ENCODE measurements around the gene SLC29A2. TPM values are rescaled to one million over a fixed set of nuclear protein-coding genes. Genes with fewer than 3 reads are reported as not detected.

Gene SLC29A2
- total RNA-seq, 1 donor from 2014 or later, result 10.6 TPM

GRCh38 chr11:66331542-66332370 lies 39.8 kb downstream of the SLC29A2 start:
- Histone ChIP-seq H3K36me3 (peaks cover 18% of the 10 kb centered on the region), H3K4me1 (peaks cover 43% of the 10 kb centered on the region), H3K27me3 (ENCODE audit: low read depth) (no peaks in the 10 kb centered on the region), H3K27ac (no peak overlapping the region), H3K9me3 (no peaks in the 10 kb centered on the region), H3K4me3 (no peak overlapping the region)
- intact Hi-C loops (cut with DNase I), result no loop called here
- DNase-seq (peak; percentile 30), ATAC-seq (no peak)
- TF ChIP-seq, protein P1, sequence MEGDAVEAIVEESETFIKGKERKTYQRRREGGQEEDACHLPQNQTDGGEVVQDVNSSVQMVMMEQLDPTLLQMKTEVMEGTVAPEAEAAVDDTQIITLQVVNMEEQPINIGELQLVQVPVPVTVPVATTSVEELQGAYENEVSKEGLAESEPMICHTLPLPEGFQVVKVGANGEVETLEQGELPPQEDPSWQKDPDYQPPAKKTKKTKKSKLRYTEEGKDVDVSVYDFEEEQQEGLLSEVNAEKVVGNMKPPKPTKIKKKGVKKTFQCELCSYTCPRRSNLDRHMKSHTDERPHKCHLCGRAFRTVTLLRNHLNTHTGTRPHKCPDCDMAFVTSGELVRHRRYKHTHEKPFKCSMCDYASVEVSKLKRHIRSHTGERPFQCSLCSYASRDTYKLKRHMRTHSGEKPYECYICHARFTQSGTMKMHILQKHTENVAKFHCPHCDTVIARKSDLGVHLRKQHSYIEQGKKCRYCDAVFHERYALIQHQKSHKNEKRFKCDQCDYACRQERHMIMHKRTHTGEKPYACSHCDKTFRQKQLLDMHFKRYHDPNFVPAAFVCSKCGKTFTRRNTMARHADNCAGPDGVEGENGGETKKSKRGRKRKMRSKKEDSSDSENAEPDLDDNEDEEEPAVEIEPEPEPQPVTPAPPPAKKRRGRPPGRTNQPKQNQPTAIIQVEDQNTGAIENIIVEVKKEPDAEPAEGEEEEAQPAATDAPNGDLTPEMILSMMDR (IDR thresholded peaks at IDR 0.05), result no peak

- peaks cover 18% of the 10 kb centered on the region for H3K36me3 ChIP-seq
- H3K27ac ChIP-seq, result no peak overlapping the region
- DNase-seq (peak; percentile 36), ATAC-seq (no peak)
- H3K4me1 ChIP-seq, result peaks cover 41% of the 10 kb centered on the region
- no peaks in the 10 kb centered on the region for H3K27me3 ChIP-seq (ENCODE audit: low read depth)
- no peaks in the 10 kb centered on the region for H3K9me3 ChIP-seq
- no peak overlapping the region for H3K4me3 ChIP-seq
- TF ChIP-seq, protein P1 (IDR thresholded peaks at IDR 0.05), result no peak
- intact Hi-C loops (cut with DNase I), result no loop called here
These were observed 40.6 kb downstream of the SLC29A2 start for GRCh38 chr11:66330931-66331330.

DNA sequence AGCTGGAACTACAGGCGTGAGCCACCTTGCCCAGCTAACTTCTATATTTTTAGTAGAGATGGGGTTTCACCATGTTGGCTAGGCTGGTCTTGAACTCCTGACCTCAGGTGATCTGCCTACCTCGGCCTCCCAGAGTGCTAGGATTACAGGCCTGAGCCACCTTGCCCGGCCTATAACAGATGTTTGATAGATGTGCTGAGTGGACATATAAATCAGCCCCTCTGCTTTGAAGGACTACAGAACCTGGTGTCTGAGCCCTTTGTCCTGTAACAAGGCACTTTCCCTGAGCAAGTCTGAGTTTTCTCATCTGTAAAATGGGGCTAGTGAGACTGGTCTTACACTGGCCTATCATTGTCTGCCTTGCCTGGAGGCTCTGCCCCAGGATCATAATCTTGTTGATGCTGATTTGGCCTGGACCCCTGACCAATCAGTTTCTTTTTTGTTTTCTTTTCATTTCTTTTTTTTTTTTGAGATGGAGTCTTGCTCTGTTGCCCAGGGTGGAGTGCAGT lies 42.3 kb downstream of the SLC29A2 start:
- intact Hi-C loops (cut with DNase I), result no loop called here
- no peak for ATAC-seq
- H3K27ac ChIP-seq, result no peak overlapping the region

DNA sequence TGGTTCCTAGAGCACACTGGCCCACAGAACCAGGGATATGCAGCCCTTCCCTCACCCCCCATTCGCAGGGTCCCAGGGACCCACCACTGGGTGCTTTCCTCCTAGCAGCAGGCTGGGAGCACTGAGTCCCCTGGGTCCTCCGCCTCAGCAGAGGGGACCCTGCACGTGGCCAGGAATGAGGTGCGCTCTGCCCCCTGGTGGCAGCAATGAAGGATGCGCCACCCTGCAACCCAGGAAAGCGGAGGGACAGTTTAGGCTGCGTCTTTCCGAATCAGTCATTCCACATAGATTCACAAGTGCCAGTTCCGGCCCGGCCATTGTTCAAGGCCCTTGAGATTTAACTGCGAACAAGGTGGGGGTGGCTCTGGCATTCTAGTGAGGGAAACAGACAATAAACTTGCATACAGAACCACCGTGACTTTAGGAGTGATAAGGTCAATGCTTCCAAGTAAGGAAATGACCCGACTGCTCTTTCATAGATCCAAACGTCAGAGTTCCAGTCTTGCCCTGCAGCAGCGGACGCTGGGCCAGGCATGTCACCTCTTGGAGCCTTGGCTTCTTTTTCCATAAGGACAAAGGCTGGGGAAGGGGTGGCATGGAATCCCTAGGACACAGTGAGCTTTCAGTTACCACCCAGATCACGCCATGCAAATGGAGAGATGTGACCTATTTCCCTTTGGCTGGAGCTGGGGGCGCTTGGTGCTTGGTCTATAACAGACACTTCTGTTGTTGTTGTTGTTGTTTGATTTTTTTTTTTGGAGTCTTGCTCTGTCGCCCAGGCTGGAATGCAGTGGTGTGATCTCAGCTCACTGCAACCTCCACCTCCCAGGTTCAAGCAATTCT lies 43.0 kb downstream of the SLC29A2 start:
- intact Hi-C loops (cut with DNase I), result no loop called here
- Histone ChIP-seq H3K36me3 (peaks cover 14% of the 10 kb centered on the region), H3K9me3 (no peaks in the 10 kb centered on the region), H3K4me1 (peaks cover 26% of the 10 kb centered on the region), H3K4me3 (no peak overlapping the region), H3K27ac (peak overlapping the region; percentile 20), H3K27me3 (ENCODE audit: low read depth) (no peaks in the 10 kb centered on the region)
- peak; percentile 83 for DNase-seq
- peak; percentile 88 to 90 for ATAC-seq
- TF ChIP-seq, protein P1 (IDR thresholded peaks at IDR 0.05), result peak; percentile 98

More for the DNA sequence above, 42.3 kb downstream of the SLC29A2 start:
- TF ChIP-seq, protein P1 (IDR thresholded peaks at IDR 0.05), result no peak
- Histone ChIP-seq H3K4me3 (no peak overlapping the region), H3K4me1 (peaks cover 26% of the 10 kb centered on the region), H3K27me3 (ENCODE audit: low read depth) (no peaks in the 10 kb centered on the region), H3K9me3 (no peaks in the 10 kb centered on the region), H3K36me3 (peaks cover 18% of the 10 kb centered on the region)
- DNase-seq, result no peak

GRCh38 chr11:66328031-66328301 lies 43.6 kb downstream of the SLC29A2 start:
- peaks cover 8% of the 10 kb centered on the region for H3K36me3 ChIP-seq
- no peak overlapping the region for H3K4me3 ChIP-seq
- peaks cover 26% of the 10 kb centered on the region for H3K4me1 ChIP-seq
- H3K9me3 ChIP-seq, result no peaks in the 10 kb centered on the region
- DNase-seq, result no peak
- peak in 1 of 2 donors; percentile 2 for ATAC-seq
- H3K27me3 ChIP-seq (ENCODE audit: low read depth), result no peaks in the 10 kb centered on the region
- peak overlapping the region; percentile 20 for H3K27ac ChIP-seq
- TF ChIP-seq, protein P1 (IDR thresholded peaks at IDR 0.05), result no peak
- intact Hi-C loops (cut with DNase I), result no loop called here
